Breast epithelium (tissue), 3 donors: ENCODE results near the gene ADAMTS17.

Source experiments
- POLR2A ChIP-seq: fragments of 450-650 bp; IDR thresholded peaks from one replicate; pipeline ENCODE4 v1.6.1; 2016; ENCODE audit warnings: antibody characterized with exemption, mild to moderate bottlenecking, moderate library complexity
- POLR2AphosphoS5 ChIP-seq, 3 donors: sonication (generic); formaldehyde crosslinking; IDR thresholded peaks; one replicate each; pipeline ENCODE4 v1.6.1; 2017; ENCODE audit warnings: antibody characterized with exemption in 3 of 3

DNA sequence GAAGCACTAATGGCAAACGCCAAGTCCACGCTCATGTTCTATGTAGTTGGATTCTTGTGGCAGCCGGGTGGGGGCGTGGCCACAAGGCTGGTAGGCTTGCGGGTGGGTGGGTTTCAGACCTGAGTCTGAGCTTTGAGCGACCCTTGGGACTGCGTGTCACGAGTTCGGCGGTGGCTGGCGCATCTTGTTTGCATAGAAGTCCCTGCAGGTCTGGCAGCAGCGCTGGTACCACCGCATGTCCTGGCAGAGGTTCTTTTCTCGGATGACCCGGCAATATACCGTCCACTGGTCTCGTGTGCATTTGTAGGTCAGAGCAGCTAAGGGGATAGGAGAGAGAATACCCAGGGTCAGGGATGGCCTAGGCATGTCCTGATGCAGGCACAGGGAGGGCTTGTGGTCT, 367.5 kb downstream of the ADAMTS17 start:
- TF ChIP-seq POLR2AphosphoS5 (IDR thresholded peaks at IDR 0.05) (no peak), POLR2A (no peak)
